HCT116 (cell line): ENCODE data around the gene ANKRD6. TPM values are rescaled to one million over a fixed set of nuclear protein-coding genes. Genes with fewer than 3 reads are reported as not detected.

Experiments used
- ATAC-seq: fragments of 200-7000 bp; cut with Tn5 transposase; 2 replicates; pipeline ENCODE4 v1.9.1; 2020; ENCODE audit warnings: mild to moderate bottlenecking, moderate library complexity
- BruUV-seq: library from RNA; stranded (reverse); fragments of 400-500 nt; replicated peaks from 2 replicates; lab custom pipeline; 2021; lab: Mats Ljungman, UMichigan
- CTCF ChIA-PET: fragments of 300-600 bp; sonication (Branson Sonifier 250); formaldehyde crosslinking; loops from one replicate; lab custom pipeline; 2021; ENCODE audit warnings: antibody characterized with exemption; lab: Charles Lee
- POLR2A ChIA-PET: fragments of 300-600, 350-600 bp; sonication (Branson Sonifier 250); formaldehyde crosslinking; loops from one replicate; lab custom pipeline; 2021; ENCODE audit warnings: antibody characterized with exemption; lab: Charles Lee
- RAD21 ChIA-PET, 2 experiments: fragments of 300-600 bp; sonication (Branson Sonifier 250); formaldehyde crosslinking; loops; one replicate each; lab custom pipeline; 2023; ENCODE audit warnings: low total read pairs in 2 of 2; ENCODE audit not compliant: uncharacterized antibody in 2 of 2, unreplicated experiment in 2 of 2, low non-redundant PET in 1 of 2; lab: Charles Lee
- DNase-seq: peaks from one replicate; pipeline ENCODE4 v3.0.0-alpha.2; 2010; ENCODE audit warnings: low read depth, low spot score
- H2AFZ ChIP-seq: fragments of 200-600 bp; shearing (Covaris generic), sonication (generic); 2 replicates; pipeline ENCODE4 v1.6.1; 2017; ENCODE audit warnings: low read depth, mixed run types, mixed read lengths, antibody characterized with exemption, low read length; ENCODE audit not compliant: poor library complexity, severe bottlenecking
- H3K27ac ChIP-seq: 2 replicates; pipeline ENCODE4 v1.5.1; 2012; ENCODE audit warnings: low read depth, low read length
- H3K27me3 ChIP-seq: fragments of 200-600 bp; sonication (generic); 2 replicates; pipeline ENCODE4 v1.6.1; 2016; ENCODE audit warnings: mixed run types, low read length, mixed read lengths; ENCODE audit not compliant: insufficient read depth
- H3K36me3 ChIP-seq, 2 experiments: fragments of 200-500 bp in 1 of 2; fragments of 200-600 bp in 1 of 2; sonication (Bioruptor generic) in 1 of 2; sonication (generic) in 1 of 2; 2 replicates each; pipeline versions ENCODE4 v1.5.1 to v1.6.1; 2014 to 2016; ENCODE audit warnings: low read length in 2 of 2, inconsistent platforms in 1 of 2, mixed read lengths in 1 of 2, mixed run types in 1 of 2; ENCODE audit not compliant: insufficient read depth in 2 of 2, control insufficient read depth in 1 of 2
- H3K4me1 ChIP-seq, 2 experiments: fragments of 200-600 bp in 1 of 2; sonication (generic) in 1 of 2; 2 replicates each; pipeline versions ENCODE4 v1.5.1 to v1.6.1; 2012 to 2017; ENCODE audit warnings: low read length in 2 of 2, inconsistent platforms in 1 of 2, mild to moderate bottlenecking in 1 of 2, mixed read lengths in 1 of 2, mixed run types in 1 of 2, moderate library complexity in 1 of 2; ENCODE audit not compliant: insufficient read depth in 2 of 2, control insufficient read depth in 1 of 2
- H3K4me2 ChIP-seq: fragments of 200-600 bp; sonication (generic); 2 replicates; pipeline ENCODE4 v1.6.1; 2017; ENCODE audit warnings: mixed run types, low read length, mixed read lengths
- H3K4me3 ChIP-seq, 2 experiments: fragments of 200-600 bp in 1 of 2; sonication (generic) in 1 of 2; replicated peaks in 1 of 2; 2 replicates each; pipeline ENCODE4 v1.5.1; 2011 to 2016; ENCODE audit warnings: low read length in 2 of 2, control low read depth in 1 of 2, low read depth in 1 of 2, mild to moderate bottlenecking in 1 of 2, mixed read lengths in 1 of 2, mixed run types in 1 of 2
- H3K79me2 ChIP-seq: fragments of 200-600 bp; sonication (generic); 2 replicates; pipeline ENCODE4 v1.6.1; 2017; ENCODE audit warnings: mild to moderate bottlenecking, mixed run types, low read length, moderate library complexity, mixed read lengths; ENCODE audit not compliant: insufficient read depth
- H3K9ac ChIP-seq: fragments of 200-600 bp; sonication (generic); 2 replicates; pipeline ENCODE4 v1.6.1; 2016; ENCODE audit warnings: low read length, mixed read lengths
- H3K9me2 ChIP-seq: fragments of 200-600 bp; sonication (generic), shearing (Covaris generic); 2 replicates; pipeline ENCODE4 v1.6.1; 2017; ENCODE audit warnings: mixed run types, mild to moderate bottlenecking, moderate library complexity; ENCODE audit not compliant: insufficient read depth
- H3K9me3 ChIP-seq, 2 experiments: fragments of 200-500 bp in 1 of 2; fragments of 200-600 bp in 1 of 2; sonication (Bioruptor generic) in 1 of 2; sonication (generic) in 1 of 2; 2 replicates each; pipeline ENCODE4 v1.6.1; 2014 to 2017; ENCODE audit warnings: low read length in 2 of 2, mixed read lengths in 2 of 2, inconsistent platforms in 1 of 2, low read depth in 1 of 2, mild to moderate bottlenecking in 1 of 2, mixed run types in 1 of 2, moderate library complexity in 1 of 2; ENCODE audit not compliant: control insufficient read depth in 1 of 2, insufficient read depth in 1 of 2
- H4K20me1 ChIP-seq: fragments of 200-600 bp; sonication (generic), shearing (Covaris generic); 2 replicates; pipeline ENCODE4 v1.6.1; 2017; ENCODE audit warnings: mixed run types, mild to moderate bottlenecking, moderate library complexity; ENCODE audit not compliant: insufficient read depth
- CEBPB ChIP-seq: IDR thresholded peaks from 2 replicates; pipeline ENCODE4 v1.6.1; 2012; ENCODE audit warnings: low read depth
- EGR1 ChIP-seq: IDR thresholded peaks from 2 replicates; pipeline ENCODE4 v1.6.1; 2012; ENCODE audit warnings: low read depth
- ELF1 ChIP-seq: IDR thresholded peaks from 2 replicates; pipeline ENCODE4 v1.6.1; 2012; ENCODE audit warnings: low read depth, borderline replicate concordance
- FOSL1 ChIP-seq: IDR thresholded peaks from 2 replicates; pipeline ENCODE4 v1.6.1; 2012; ENCODE audit warnings: low read depth
- JUND ChIP-seq: IDR thresholded peaks from 2 replicates; pipeline ENCODE4 v1.6.1; 2012
- POLR2A ChIP-seq: IDR thresholded peaks from 2 replicates; pipeline ENCODE4 v1.7.0; 2011; ENCODE audit warnings: borderline replicate concordance; ENCODE audit not compliant: insufficient read depth, insufficient read length; ENCODE audit errors: extremely low read depth
- RAD21 ChIP-seq: IDR thresholded peaks from 2 replicates; pipeline ENCODE4 v1.6.1; 2012; ENCODE audit warnings: low read depth, mild to moderate bottlenecking
- SRF ChIP-seq: IDR thresholded peaks from 2 replicates; pipeline ENCODE4 v1.6.1; 2012; ENCODE audit warnings: low read depth
- ZFX ChIP-seq: fragments of 450-650 bp; IDR thresholded peaks from 2 replicates; pipeline ENCODE4 v1.6.1; 2017
- ZNF274 ChIP-seq: fragments of 200-500 bp; sonication (Bioruptor generic); IDR thresholded peaks from 2 replicates; pipeline ENCODE4 v1.6.1; 2014; ENCODE audit warnings: mild to moderate bottlenecking, low read depth, low read length, inconsistent platforms
- intact Hi-C: fragments of 100-400 bp; cut with micrococcal nuclease; formaldehyde crosslinking; loops from 2 replicates; pipeline ENCODE4 v1.10.0; 2022
- total RNA-seq: library from RNA; stranded (reverse); gene quantifications from one replicate; pipeline ENCODE4 v1.2.1, GENCODE V29; 2021; ENCODE audit not compliant: unreplicated experiment
- TF ChIP-seq, protein P1 (sequence below): IDR thresholded peaks from 2 replicates; pipeline ENCODE4 v1.6.1; 2012
- TF ChIP-seq, protein P2 (sequence below), 3 experiments: fragments of 200-600 bp in 1 of 3; sonication (generic) in 1 of 3; IDR thresholded peaks in 2 of 3; conservative IDR thresholded peaks in 1 of 3; 2 replicates each; pipeline ENCODE4 v1.5.1; 2012 to 2017; ENCODE audit warnings: low read depth in 2 of 3, low read length in 2 of 3, antibody characterized with exemption in 1 of 3, borderline replicate concordance in 1 of 3, control low read depth in 1 of 3, mild to moderate bottlenecking in 1 of 3, mixed read lengths in 1 of 3, mixed run types in 1 of 3, moderate library complexity in 1 of 3; ENCODE audit not compliant: insufficient read depth in 1 of 3
- TF ChIP-seq, protein P3 (sequence below): IDR thresholded peaks from 2 replicates; pipeline ENCODE4 v1.6.1; 2011; ENCODE audit warnings: mild to moderate bottlenecking, low read length, moderate library complexity; ENCODE audit not compliant: insufficient replicate concordance; ENCODE audit errors: extremely low read depth

ANKRD6 gene
- total RNA-seq, 1 experiment from 2014 or later, result 9.9 TPM

DNA sequence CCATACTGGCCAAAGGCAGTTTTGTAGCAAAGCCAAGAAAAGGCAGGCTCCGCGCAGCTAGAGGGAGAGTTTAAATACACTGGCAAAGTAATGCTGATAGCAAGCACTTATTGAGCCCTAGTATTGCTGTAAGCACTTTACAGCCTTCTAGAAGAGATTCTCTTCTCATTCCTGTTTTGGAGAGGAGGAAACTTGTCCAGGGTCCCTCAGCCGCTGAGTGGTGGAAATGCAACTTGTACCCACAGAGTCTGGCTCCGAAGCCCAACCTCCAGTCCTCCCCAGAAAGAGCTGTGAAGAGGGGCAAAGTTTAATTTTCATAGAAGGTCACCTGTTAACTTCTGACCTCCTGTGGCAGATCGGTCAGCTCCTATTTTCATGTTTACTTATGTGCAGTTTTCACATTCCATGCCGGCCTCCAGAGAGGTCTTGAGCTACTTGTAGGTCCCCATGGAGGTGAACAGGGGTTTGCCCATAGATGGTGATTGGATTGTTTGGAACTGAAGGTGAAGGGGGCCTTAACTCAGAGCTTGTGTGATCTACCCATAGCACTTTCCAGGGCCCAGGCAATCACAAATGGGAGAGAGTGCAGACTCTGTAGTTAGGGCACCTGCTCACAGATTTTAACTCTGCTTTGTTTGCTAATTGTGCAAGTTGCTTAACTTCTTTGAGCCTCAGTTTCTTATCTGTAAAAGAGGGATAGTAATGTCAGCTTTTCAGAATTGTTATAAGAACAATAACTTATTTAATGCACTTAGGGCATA, 134.9 kb downstream of the ANKRD6 start:
- no peak overlapping the region for H3K4me3 ChIP-seq
- ATAC-seq (no peak), DNase-seq (no peak)
- H2AFZ ChIP-seq, result no peak overlapping the region
- H3K27ac ChIP-seq, result no peak overlapping the region
- H4K20me1 ChIP-seq, result no peaks in the 10 kb centered on the region
- intact Hi-C loops, result no loop called here
- no peaks in the 10 kb centered on the region for H3K4me1 ChIP-seq
- ChIA-PET POLR2A (no interaction called here), RAD21 (no interaction called here), CTCF (no interaction called here)
- no peaks in the 10 kb centered on the region for H3K9me3 ChIP-seq
- TF ChIP-seq JUND (no peak), SRF (no peak)
- H3K9ac ChIP-seq, result no peak overlapping the region
- H3K36me3 ChIP-seq, result no peaks in the 10 kb centered on the region
- no TSS peak for BruUV-seq
- H3K79me2 ChIP-seq, result no peaks in the 10 kb centered on the region
- H3K27me3 ChIP-seq, result 0 out of 2 replicates have a peak, but pooled peaks cover 5% of the 10 kb centered on the region
- H3K9me2 ChIP-seq, result no peaks in the 10 kb centered on the region
- no peak overlapping the region for H3K4me2 ChIP-seq

DNA sequence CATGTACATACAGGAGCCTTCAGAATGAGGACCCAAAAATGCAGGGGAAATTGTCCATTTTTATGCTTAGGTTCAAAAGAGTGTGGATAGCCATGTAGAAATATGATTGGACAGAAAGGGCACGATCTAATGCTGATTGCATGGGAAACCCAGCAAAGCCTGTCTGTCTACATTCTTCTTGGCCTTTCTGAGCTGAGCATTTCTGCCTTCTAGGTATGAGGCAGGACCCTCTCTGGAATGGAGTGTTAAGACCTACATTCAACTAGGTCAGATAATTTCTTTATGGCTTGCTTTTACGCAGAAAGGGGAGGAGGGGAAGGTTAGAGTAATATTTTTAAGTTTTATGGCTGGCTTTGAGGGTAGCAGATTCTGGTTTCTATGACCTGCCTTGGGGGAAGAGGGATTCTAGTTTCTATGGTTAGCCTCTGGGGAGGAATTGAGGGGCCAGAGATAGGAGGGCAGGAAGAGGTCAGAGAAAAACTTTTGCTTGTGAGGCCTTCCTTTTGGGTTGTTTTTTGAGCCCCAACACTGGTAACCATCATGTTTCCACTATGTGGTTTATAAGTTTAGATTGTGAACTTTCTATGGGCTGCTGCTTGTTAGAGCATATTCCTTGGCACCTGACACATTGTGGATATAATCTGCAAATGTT, 142.1 kb downstream of the ANKRD6 start:
- Histone ChIP-seq H3K4me3 (no peak overlapping the region), H3K27me3 (no peaks in the 10 kb centered on the region), H3K79me2 (no peaks in the 10 kb centered on the region), H2AFZ (no peak overlapping the region), H3K4me1 (no peaks in the 10 kb centered on the region; a peak in 1 of 4 replicates), H3K36me3 (no peaks in the 10 kb centered on the region), H3K9ac (no peak overlapping the region), H3K4me2 (no peak overlapping the region), H3K27ac (no peak overlapping the region), H4K20me1 (no peaks in the 10 kb centered on the region), H3K9me2 (no peaks in the 10 kb centered on the region), H3K9me3 (no peaks in the 10 kb centered on the region)
- TF ChIP-seq SRF (no peak), FOSL1 (no peak), RAD21 (no peak), ZNF274 (no peak), JUND (no peak), POLR2A (no peak), ELF1 (no peak), CEBPB (no peak), EGR1 (no peak), ZFX (no peak)
- TF ChIP-seq, protein P1, sequence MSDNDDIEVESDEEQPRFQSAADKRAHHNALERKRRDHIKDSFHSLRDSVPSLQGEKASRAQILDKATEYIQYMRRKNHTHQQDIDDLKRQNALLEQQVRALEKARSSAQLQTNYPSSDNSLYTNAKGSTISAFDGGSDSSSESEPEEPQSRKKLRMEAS, result no peak
- TF ChIP-seq, protein P2, sequence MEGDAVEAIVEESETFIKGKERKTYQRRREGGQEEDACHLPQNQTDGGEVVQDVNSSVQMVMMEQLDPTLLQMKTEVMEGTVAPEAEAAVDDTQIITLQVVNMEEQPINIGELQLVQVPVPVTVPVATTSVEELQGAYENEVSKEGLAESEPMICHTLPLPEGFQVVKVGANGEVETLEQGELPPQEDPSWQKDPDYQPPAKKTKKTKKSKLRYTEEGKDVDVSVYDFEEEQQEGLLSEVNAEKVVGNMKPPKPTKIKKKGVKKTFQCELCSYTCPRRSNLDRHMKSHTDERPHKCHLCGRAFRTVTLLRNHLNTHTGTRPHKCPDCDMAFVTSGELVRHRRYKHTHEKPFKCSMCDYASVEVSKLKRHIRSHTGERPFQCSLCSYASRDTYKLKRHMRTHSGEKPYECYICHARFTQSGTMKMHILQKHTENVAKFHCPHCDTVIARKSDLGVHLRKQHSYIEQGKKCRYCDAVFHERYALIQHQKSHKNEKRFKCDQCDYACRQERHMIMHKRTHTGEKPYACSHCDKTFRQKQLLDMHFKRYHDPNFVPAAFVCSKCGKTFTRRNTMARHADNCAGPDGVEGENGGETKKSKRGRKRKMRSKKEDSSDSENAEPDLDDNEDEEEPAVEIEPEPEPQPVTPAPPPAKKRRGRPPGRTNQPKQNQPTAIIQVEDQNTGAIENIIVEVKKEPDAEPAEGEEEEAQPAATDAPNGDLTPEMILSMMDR (IDR thresholded peaks at IDR 0.05 in 2 of 3, conservative IDR thresholded peaks at IDR 0.05 in 1 of 3; ENCODE audit: borderline replicate concordance in 1 of 3, insufficient read depth in 1 of 3, low read depth in 2 of 3, low read length in 2 of 3), result no peak
- TF ChIP-seq, protein P3, sequence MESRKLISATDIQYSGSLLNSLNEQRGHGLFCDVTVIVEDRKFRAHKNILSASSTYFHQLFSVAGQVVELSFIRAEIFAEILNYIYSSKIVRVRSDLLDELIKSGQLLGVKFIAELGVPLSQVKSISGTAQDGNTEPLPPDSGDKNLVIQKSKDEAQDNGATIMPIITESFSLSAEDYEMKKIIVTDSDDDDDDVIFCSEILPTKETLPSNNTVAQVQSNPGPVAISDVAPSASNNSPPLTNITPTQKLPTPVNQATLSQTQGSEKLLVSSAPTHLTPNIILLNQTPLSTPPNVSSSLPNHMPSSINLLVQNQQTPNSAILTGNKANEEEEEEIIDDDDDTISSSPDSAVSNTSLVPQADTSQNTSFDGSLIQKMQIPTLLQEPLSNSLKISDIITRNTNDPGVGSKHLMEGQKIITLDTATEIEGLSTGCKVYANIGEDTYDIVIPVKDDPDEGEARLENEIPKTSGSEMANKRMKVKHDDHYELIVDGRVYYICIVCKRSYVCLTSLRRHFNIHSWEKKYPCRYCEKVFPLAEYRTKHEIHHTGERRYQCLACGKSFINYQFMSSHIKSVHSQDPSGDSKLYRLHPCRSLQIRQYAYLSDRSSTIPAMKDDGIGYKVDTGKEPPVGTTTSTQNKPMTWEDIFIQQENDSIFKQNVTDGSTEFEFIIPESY, result no peak
- intact Hi-C loops, result no loop called here
- BruUV-seq, result no TSS peak
- POLR2A ChIA-PET, result no interaction called here
- DNase-seq (no peak), ATAC-seq (no peak)
- CTCF ChIA-PET, result no interaction called here
- RAD21 ChIA-PET, result no interaction called here
